Raji (cell line): ENCODE data around the gene ACTR8.

Experiments
- POLR2A ChIP-seq: IDR thresholded peaks from 2 replicates; pipeline ENCODE4 v1.6.1; 2011; ENCODE audit warnings: low read depth, low read length, control low read depth; ENCODE audit not compliant: insufficient read depth

Gene ACTR8, protein sequence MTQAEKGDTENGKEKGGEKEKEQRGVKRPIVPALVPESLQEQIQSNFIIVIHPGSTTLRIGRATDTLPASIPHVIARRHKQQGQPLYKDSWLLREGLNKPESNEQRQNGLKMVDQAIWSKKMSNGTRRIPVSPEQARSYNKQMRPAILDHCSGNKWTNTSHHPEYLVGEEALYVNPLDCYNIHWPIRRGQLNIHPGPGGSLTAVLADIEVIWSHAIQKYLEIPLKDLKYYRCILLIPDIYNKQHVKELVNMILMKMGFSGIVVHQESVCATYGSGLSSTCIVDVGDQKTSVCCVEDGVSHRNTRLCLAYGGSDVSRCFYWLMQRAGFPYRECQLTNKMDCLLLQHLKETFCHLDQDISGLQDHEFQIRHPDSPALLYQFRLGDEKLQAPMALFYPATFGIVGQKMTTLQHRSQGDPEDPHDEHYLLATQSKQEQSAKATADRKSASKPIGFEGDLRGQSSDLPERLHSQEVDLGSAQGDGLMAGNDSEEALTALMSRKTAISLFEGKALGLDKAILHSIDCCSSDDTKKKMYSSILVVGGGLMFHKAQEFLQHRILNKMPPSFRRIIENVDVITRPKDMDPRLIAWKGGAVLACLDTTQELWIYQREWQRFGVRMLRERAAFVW

DNA sequence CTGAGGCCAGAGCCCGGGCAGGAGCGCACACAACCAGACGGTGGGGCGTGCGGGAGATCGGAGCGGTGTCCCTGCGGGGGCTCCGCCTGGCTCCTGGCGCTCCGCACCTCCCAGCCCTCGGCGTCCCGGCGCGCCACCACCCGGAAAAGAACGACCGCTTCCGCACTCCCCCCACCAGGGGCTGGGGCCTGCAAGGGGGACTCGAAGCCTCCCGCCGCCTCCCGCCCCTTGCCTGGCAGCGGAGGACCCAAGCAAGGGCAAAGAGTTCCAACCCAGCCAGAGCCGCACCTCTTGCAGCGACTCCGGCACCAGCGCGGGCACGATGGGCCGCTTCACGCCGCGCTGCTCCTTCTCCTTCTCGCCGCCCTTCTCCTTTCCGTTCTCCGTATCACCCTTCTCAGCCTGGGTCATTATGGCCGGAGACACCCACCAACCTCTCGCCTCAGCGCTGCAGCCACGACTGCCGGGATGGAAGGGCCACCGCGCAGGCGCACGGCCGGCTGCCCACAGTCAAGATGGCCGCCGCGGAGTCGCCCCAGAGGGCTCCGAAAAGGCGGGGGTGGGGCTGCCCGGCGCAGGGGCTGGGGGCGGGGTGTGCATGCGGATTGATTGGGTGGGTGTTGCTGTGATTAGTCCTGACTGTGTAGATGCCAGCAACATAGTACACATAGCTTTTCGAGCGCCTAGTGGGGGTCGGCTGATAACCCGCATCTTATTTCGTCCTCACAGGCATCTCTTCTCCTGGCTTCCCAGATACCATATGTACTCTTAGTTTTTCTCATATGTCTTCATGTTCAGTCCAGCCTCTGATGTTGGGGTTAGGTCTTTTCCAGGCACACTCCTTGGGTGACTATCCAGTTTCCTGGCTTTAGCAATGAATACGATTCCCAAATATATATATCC lies at the start of gene ACTR8:
TSS of gene ACTR8 (minus strand) at position 462 of the 903 bp plus-strand sequence. CDS start at position 411, 51 bp downstream.
- peak; percentile 95 for TF ChIP-seq POLR2A

DNA sequence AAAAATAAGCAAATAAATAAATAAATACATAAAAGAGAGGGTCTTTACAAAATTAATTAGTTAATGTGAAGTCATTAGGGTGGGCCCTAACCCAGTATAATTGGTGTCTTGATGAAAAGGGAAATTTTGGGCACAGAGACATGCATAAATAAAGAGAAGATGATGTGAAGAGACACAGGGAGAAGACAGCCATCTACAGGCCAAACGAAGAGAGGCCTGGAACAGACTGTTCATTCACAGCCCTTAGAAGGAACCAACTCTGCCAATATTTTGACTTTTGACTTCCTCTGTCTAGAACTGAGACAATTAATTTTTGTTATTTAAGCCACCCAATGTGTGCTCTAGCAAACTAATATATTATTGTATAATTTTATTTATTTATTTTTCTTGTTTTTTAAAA lies 39.3 kb upstream of the ACTR8 start:
- TF ChIP-seq POLR2A: no peak

DNA sequence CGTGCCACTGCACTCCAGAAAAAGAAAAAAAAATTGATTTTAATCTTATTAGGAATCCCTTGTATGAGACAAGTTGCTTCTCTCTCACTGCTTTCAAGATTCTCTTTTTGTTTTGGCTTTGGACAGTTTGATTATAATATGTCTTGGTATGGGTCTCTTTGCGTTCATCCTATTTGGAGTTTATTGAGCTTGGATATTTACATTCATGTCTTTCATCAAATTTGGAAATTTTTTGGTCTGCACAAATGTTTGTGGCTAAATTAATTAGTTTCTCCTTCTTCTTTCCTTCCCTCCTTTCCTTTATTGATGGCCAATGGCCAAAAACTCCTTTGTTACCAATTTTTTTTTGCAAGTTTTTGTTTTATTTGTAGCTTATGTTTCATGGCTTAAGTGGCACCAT lies 37.8 kb upstream of the ACTR8 start:
- no peak for TF ChIP-seq POLR2A

DNA sequence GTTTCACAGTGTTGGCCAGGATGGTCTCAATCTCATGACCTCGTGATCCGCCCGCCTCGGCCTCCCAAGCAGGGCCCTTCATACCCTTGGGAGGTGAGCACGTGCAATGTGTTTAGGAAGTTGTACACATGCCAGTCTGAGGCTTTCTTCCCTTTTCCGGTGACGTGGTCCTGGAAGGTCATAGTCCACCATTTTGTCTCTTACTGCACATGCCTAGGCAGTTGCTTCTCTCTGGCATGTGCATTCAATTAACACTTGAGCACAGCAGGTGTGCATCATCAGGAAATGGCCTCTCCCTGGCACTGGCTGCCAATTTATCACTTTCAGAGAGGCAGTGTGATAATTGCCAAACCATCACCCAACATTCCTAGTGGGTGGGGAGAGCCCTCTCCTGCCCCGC lies 31.4 kb upstream of the ACTR8 start:
- no peak for TF ChIP-seq POLR2A

DNA sequence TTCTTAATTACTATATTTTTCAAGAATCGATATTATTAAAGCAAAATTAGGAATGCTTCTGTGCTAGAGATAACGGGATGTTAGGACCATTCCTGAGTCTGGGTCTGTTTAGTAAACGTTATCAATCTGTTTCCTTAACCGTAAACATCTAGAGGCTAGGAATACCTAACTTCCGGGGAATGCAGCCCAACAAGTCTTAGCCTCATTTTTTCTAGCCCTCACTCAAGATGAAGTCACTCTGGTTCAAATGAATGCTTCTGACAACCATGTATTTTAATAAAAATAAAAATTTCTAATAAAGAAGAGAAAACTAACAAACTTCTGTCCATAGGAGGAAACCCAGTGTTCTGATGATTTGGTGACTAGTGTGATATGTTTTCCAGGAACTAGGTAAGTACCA lies 20.8 kb upstream of the ACTR8 start:
- TF ChIP-seq POLR2A: no peak

DNA sequence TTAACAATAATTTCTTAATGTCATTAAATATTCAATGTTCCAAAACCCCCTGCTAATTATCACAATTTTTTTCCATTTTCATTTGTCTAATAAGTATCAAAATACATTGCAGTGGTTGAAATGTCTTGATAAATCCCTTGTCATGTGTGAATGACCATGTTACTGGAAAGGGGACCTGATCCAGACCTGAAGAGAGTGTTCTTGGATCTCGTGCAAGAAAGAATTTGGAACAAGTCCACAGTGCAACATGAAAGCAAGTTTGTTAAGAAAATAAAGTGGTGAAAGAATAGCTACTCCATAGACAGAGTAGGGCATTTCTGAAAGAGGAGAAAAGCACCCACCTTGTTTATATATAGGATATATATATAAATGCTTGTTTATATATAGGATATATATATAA lies 20.1 kb upstream of the ACTR8 start:
- TF ChIP-seq POLR2A: no peak

DNA sequence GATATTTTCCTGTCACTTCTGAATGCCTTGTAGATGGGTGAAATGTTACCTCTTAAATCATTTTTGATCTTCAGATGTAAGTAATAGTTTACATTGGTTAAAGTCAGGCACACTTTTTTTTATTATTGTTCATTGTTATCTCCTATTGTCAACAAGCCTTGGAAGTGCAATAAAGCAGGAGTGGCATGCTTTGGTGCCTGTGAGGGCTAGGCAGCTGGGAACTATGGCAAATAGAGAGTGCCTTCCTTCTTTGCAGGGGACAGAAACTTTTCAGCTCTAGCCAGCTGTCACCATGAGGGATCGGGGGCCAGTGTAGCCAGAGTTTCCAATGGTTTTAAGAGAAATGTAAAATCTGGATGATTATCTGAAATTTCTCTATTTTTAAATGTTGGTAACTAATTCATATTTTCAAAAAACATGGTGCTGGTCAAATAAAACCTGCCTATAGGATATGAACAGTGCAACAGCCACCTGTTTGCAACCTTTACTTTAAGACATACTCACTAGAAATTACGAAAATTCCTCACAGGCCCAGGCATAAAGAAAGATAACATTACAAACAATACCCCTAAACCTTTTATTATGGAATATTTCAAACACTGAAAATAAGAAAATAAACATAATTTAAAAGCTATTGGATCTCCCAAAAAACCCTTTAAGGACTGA lies 18.8 kb upstream of the ACTR8 start:
- TF ChIP-seq POLR2A: no peak

DNA sequence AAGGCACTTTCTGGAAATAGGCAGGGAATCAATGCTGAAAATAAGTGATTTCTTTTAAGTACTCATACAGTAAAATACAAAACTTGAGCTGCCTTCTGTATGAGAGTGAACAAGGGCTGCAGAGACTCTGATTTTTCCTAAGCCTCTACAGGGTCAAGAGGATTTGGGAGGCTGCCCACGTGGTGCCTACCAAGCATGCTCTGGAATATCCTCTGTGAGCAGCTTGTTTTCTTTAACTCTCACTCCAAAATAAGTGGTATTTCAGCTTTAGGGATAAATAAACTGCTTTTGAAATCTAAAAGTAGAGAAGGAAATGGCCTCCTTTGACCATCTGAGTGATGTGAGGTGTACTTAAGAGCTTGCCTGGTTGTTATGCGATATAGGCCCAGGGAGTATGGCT lies 17.8 kb upstream of the ACTR8 start:
- no peak for TF ChIP-seq POLR2A

DNA sequence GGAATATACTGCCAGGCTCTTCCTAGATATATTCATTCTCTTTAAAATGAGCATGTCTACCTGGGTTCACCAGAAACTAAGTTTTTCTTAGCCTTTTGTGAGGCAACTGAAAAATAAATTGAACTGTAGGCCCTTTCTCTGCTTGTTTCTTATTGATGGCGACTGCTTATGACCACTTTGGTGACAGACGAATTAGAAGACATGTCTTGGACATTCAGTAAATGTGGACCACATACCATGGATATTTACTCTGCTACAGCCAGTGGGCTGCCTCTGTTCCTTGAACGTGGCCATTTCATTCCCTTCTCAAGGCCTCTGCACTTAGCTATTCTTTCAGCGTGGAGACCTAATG lies 10.3 kb upstream of the ACTR8 start:
- TF ChIP-seq POLR2A: no peak

DNA sequence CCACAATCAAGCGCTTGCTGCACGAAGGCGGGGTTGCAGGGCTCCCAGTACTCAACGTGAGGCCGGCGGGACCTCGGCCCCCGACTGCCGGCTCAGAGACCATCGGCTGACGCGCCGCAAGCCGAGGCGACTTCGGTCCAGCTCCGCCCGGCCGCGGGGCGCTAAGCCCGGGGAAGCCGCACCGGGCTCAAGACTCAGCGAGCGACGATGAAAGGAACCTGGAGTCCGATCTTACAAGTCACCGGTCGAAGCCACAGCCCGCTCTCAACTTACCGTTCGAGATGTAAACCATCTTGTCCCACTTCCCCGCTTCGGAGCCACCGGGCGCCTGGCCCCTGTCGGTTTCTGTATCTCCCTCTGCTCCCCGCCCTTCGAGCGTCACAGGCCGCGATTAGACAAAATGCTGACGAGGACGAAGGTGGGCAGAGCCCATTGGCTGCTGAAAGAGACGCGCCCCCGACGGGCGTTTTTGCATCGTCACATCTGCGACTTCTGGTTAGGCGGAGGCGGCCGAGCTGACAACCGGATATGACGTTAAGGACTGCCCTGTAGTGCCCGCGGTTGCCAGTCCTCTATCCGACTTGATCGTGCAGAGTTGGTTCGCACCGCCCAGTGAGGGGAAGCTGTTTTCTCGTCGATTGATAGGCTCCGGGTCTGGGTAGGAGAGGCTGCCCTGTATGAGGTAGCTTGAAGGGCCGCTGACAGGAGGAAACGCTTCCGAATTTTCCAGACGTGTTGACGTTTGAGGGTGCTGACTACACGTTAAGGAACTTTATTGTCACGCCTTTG lies 9.7 kb upstream of the ACTR8 start, which contains the start of gene SELENOK:
TSS of gene SELENOK (minus strand) at position 363 of the 789 bp plus-strand sequence.
- peak; percentile 90 for TF ChIP-seq POLR2A

DNA sequence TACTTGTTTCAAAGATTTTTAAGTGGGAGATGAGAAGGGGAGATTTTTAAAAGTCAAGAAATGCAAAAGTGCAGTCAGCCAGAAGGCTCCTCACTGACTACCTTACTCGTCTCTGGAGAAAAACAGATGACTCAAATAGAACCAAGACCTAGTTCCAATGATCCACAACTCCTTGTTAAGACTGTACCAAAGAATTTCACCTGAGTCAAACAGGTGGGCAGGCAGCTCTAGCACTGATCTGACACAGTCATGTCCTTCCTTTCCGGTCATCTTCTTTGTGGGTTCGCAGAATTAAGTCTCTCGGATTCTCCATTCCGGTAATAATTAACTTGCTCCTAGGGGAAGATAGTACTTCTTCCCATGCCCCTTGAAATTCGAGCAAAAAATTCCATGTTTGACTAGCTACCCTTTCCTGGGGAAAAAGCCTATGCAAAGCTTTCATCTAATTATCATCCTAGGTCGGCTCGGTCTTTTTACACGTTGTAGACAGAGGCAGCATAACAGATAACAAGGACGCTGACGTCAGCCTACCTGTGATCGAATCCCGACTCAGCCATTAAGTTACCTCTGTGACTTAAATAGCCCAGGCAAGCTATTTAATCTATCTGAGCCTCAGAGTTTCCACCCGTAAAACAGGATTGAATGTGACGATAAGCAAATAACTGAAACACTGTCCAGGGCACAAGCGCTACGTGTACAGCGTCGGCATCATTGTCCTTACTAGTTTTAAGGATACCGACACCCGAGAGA lies 8.9 kb upstream of the ACTR8 start:
- TF ChIP-seq POLR2A: no peak

DNA sequence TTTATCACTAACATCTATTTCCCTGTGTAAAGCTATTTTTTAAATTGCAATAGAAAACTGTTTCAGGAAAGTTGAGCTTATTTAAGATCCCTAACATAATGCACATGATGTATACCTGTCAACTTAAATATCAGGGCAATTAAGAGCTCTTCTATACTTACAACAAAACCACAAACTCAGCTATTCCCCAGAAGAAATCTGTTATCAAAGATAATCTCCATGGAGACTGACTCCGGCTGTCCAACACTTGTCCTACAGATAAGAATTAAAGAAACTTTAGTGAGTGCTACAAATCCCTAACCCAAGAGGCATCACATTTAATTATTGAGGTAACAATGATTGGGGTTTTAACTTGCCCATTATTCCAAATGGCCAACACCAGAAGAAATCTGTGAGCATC lies 6.3 kb upstream of the ACTR8 start:
- no peak for TF ChIP-seq POLR2A

DNA sequence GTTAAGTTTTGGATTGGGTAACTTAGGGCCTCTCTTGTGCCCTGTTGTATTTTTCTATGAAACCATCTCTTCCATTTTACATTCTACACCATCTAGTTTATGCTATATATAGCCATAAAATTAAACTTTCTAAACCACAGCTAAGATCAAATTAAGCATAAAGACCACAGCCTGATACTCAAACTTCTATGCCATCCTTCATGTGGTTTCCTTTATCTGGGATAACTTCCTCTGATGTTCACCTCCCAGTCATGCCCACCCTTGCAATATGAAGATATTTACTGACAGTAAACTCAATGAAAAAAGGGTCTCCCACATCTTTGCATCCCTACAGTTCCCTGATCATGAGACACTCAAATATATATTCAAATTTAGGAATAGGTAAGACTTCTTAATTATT lies 5.5 kb upstream of the ACTR8 start:
- no peak for TF ChIP-seq POLR2A

DNA sequence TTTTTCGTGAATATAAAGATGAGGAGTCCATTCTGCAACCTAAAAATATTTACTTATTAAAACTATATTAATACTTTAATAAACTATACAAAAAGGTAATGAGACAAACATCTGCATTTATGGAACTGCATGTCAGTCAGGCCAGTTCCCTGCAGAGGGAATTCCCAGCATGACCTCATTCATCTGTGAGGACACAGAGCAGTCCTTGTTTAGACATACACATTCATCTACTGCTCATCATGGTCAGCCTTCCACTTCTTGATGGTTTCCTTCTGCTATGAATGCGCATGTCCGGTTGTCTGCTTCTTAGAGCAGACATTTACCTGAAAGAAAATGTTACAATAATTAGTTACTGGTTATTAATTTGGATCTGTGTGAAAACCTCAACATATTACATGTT lies 3.3 kb upstream of the ACTR8 start:
- no peak for TF ChIP-seq POLR2A

DNA sequence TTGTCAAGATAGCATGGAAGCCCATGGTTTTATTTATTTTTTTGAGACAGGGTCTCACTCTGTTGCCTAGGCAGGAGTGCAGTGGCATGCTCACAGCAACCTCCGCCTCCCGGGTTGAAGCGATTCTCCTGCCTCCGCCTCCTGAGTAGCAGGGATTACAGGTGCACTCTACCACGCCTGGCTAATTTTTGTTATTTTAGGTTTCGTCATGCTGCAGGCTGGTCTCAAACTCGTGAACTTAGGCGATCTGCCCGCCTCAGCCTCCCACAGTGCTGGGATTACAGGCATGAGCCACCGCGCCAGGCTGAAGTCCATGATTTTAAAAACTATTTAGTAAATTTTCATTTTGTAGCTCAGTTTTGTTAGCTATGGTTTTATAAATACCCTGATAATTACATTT lies 2.7 kb upstream of the ACTR8 start:
- TF ChIP-seq POLR2A: no peak
